ENCODE measurements around the gene GPR35. TPM values are rescaled to one million over a fixed set of nuclear protein-coding genes. Genes with fewer than 3 reads are reported as not detected.

The GPR35 gene
- total and polyA plus RNA-seq, 2 donors (not counting 3 experiments of a cell fraction or from before 2014, with no cell fraction given): 0.18 to 0.33 TPM

- Histone ChIP-seq H3K27ac (ENCODE audit: insufficient read depth, low read depth, low read length) (no peak overlapping the region), H2AFZ (ENCODE audit: low read depth, low read length) (no peak overlapping the region), H3K4me3 (replicated peaks in 1 of 3; ENCODE audit: insufficient read depth in 1 of 3, low read depth in 1 of 3, low read length in 3 of 3) (no peak overlapping the region), H3K4me2 (ENCODE audit: insufficient read depth, low read length) (no peak overlapping the region), H3K9me1 (replicated peaks; ENCODE audit: control insufficient read depth, extremely low read depth, insufficient read depth, low read length) (no peaks in the 10 kb centered on the region), H3K36me3 (ENCODE audit: control insufficient read depth in 2 of 2, extremely low read depth in 1 of 2, insufficient read depth in 2 of 2, low read length in 2 of 2) (no peaks in the 10 kb centered on the region), H3K79me2 (ENCODE audit: control insufficient read depth, insufficient read depth, low read length) (no peaks in the 10 kb centered on the region), H3K9ac (replicated peaks; ENCODE audit: extremely low read depth, insufficient read depth, low read length) (no peak overlapping the region), H3K27me3 (ENCODE audit: control insufficient read depth in 2 of 2, insufficient read depth in 2 of 2, low read length in 2 of 2) (no peaks in the 10 kb centered on the region), H3K9me3 (replicated peaks; ENCODE audit: control insufficient read depth, insufficient read depth, low read length) (no peaks in the 10 kb centered on the region), H4K20me1 (replicated peaks; ENCODE audit: control insufficient read depth, extremely low read depth, insufficient read depth, low read length) (no peaks in the 10 kb centered on the region), H3K4me1 (ENCODE audit: control insufficient read depth, extremely low read depth, insufficient read depth, low read length) (no peaks in the 10 kb centered on the region)
- BruUV-seq (replicated peaks): no TSS peak
- DNase-seq (ENCODE audit: low read depth, low spot score): no peak
- CTCF ChIA-PET: no interaction called here
- FAIRE-seq: no peak
- TF ChIP-seq POLR2AphosphoS5 (IDR thresholded peaks at IDR 0.05; ENCODE audit: insufficient read depth, low read depth, low read length) (no peak), CTCF (IDR thresholded peaks at IDR 0.05; ENCODE audit: extremely low read depth in 1 of 2, insufficient read depth in 1 of 2, low read depth in 1 of 2, low read length in 2 of 2) (no peak), EZH2 (IDR thresholded peaks at IDR 0.05; ENCODE audit: borderline replicate concordance, low read depth, low read length, severe bottlenecking) (no peak), GATA2 (IDR thresholded peaks at IDR 0.05; ENCODE audit: insufficient read depth, insufficient read length, low read depth, low read length) (no peak)
- POLR2A ChIA-PET: no interaction called here
- intact Hi-C loops (cut with micrococcal nuclease) (no loop called here), dilution Hi-C loops (cut with MboI; ENCODE audit: extremely low pct_ligation_motif_present, low sequenced_read_pairs) (no loop called here)
These were observed 17.0 kb downstream of the GPR35 start for GRCh38 chr2:240642061-240642805.

GRCh38 chr2:240642806-240643092 is 17.5 kb downstream of the GPR35 start:
- H3K4me1 ChIP-seq (ENCODE audit: control insufficient read depth, extremely low read depth, insufficient read depth, low read length): no peaks in the 10 kb centered on the region
- dilution Hi-C loops (cut with MboI; ENCODE audit: extremely low pct_ligation_motif_present, low sequenced_read_pairs) (no loop called here), intact Hi-C loops (cut with micrococcal nuclease) (no loop called here)
- H3K79me2 ChIP-seq (ENCODE audit: control insufficient read depth, insufficient read depth, low read length): no peaks in the 10 kb centered on the region
- no peaks in the 10 kb centered on the region for H3K9me3 ChIP-seq (replicated peaks; ENCODE audit: control insufficient read depth, insufficient read depth, low read length)
- no peaks in the 10 kb centered on the region for H3K9me1 ChIP-seq (replicated peaks; ENCODE audit: control insufficient read depth, extremely low read depth, insufficient read depth, low read length)
- no peaks in the 10 kb centered on the region for H3K27me3 ChIP-seq (ENCODE audit: control insufficient read depth in 2 of 2, insufficient read depth in 2 of 2, low read length in 2 of 2)
- BruUV-seq (replicated peaks): no TSS peak
- ChIA-PET CTCF (no interaction called here), POLR2A (no interaction called here)
- FAIRE-seq (no peak), DNase-seq (ENCODE audit: low read depth, low spot score) (no peak)
- no peak overlapping the region for H3K9ac ChIP-seq (replicated peaks; ENCODE audit: extremely low read depth, insufficient read depth, low read length)
- no peak overlapping the region for H3K27ac ChIP-seq (ENCODE audit: insufficient read depth, low read depth, low read length)
- no peak overlapping the region for H3K4me2 ChIP-seq (ENCODE audit: insufficient read depth, low read length)
- TF ChIP-seq MYC (IDR thresholded peaks at IDR 0.05; ENCODE audit: low read depth, low read length) (no peak), GATA2 (IDR thresholded peaks at IDR 0.05; ENCODE audit: insufficient read depth, insufficient read length, low read depth, low read length) (no peak), JUN (IDR thresholded peaks at IDR 0.05; ENCODE audit: borderline replicate concordance, insufficient read depth, insufficient read length, low read depth) (no peak), POLR2A (IDR thresholded peaks at IDR 0.05; ENCODE audit: low read depth, low read length) (no peak)
- no peaks in the 10 kb centered on the region for H4K20me1 ChIP-seq (replicated peaks; ENCODE audit: control insufficient read depth, extremely low read depth, insufficient read depth, low read length)
- no peaks in the 10 kb centered on the region for H3K36me3 ChIP-seq (ENCODE audit: control insufficient read depth in 2 of 2, extremely low read depth in 1 of 2, insufficient read depth in 2 of 2, low read length in 2 of 2)
- H3K4me3 ChIP-seq (replicated peaks in 1 of 3; ENCODE audit: insufficient read depth in 1 of 3, low read depth in 1 of 3, low read length in 3 of 3): no peak overlapping the region
- H2AFZ ChIP-seq (ENCODE audit: low read depth, low read length): no peak overlapping the region

All from endothelial cell of umbilical vein (primary cell).